Left ventricle myocardium inferior (tissue), 1 donor: ENCODE data around the gene BEAN1. TPM values are rescaled to one million over a fixed set of nuclear protein-coding genes. Genes with fewer than 3 reads are reported as not detected.

Experiments used
- DNase-seq: peaks from one replicate; pipeline ENCODE4 v3.0.0-alpha.2; 2020
- H3K27ac ChIP-seq: fragments of 200-600 bp; replicated peaks from 2 replicates; pipeline ENCODE4 v1.8.0; 2021
- H3K27me3 ChIP-seq: fragments of 200-600 bp; 2 replicates; pipeline ENCODE4 v1.8.0; 2021; ENCODE audit warnings: low read depth
- H3K36me3 ChIP-seq: fragments of 200-600 bp; 2 replicates; pipeline ENCODE4 v1.8.0; 2021
- H3K4me1 ChIP-seq: fragments of 200-600 bp; 2 replicates; pipeline ENCODE4 v1.8.0; 2021
- H3K4me3 ChIP-seq: fragments of 200-600 bp; 2 replicates; pipeline ENCODE4 v1.8.0; 2021; ENCODE audit warnings: mild to moderate bottlenecking, moderate library complexity
- H3K9me3 ChIP-seq: fragments of 200-600 bp; replicated peaks from 2 replicates; pipeline ENCODE4 v1.8.0; 2021
- intact Hi-C: fragments of 100-400 bp; cut with micrococcal nuclease; formaldehyde crosslinking; loops from one replicate; pipeline ENCODE4 v1.11.0; 2022
- total RNA-seq: library from RNA; stranded (reverse); fragmentation: NEBNext Ultra II Directional; extraction: Animal tissue kit (Norgen Biotek cat#: 25700); gene quantifications from one replicate; pipeline ENCODE4 v1.2.1, GENCODE V29; 2021
- TF ChIP-seq, protein P1 (sequence below): fragments of 200-600 bp; IDR thresholded peaks from 2 replicates; pipeline ENCODE4 v1.8.0; 2021; ENCODE audit warnings: antibody characterized with exemption, mild to moderate bottlenecking, borderline replicate concordance
- donor health status: DM: no; HTN: yes; CAD: no; lungs with severe emphysema.

Gene BEAN1
- total RNA-seq, 1 donor from 2014 or later = 0.33 TPM

DNA sequence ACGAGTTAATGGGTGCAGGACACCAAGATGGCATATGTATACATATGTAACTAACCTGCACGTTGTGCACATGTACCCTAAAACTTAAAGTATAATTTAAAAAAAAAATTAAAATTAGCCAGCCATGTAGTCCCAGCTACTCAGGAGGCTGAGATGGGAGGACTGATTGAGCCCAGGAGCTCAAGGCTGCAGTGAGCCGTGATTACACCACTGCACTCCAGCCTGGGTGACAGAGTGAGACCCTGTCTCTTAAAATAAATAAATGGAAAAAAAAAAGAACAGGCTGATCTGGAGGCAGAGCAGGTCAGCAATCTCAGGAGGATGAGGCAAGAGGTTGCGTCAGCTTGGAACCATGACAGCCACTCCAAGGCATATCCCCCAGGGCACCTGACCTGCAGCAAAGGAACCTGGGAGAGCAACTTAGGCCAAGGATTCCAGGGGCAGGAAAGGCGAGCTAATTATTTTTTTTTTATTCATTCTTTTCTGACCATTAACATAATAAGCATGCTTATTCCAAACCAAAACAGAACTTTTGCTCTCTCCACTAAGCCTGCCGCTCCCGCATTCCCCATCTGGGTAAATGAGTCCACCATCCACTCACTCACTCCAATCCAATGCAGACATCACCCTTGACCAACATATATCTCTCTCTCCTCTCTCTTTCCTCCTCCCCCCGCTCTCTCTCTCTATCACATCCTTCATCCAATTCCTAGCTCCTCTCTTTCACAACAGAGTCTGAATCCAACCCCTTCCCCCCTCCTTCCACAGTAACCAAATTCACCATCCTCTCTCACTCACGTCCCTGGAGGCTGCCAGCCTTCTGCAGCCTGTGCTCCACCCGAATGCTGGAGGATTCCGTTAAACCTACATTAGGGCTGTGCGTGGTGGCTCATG lies 75.2 kb downstream of the BEAN1 start:
- Histone ChIP-seq H3K4me3 (peak overlapping the region; percentile 6), H3K27ac (peak overlapping the region; percentile 68)

GRCh38 chr16:66503030-66503429 lies 75.9 kb downstream of the BEAN1 start:
- Histone ChIP-seq H3K9me3 (no peaks in the 10 kb centered on the region), H3K4me3 (peak overlapping the region; percentile 6), H3K27me3 (no peaks in the 10 kb centered on the region), H3K27ac (peak overlapping the region; percentile 68), H3K4me1 (peaks cover 27% of the 10 kb centered on the region), H3K36me3 (no peaks in the 10 kb centered on the region)
- TF ChIP-seq, protein P1, sequence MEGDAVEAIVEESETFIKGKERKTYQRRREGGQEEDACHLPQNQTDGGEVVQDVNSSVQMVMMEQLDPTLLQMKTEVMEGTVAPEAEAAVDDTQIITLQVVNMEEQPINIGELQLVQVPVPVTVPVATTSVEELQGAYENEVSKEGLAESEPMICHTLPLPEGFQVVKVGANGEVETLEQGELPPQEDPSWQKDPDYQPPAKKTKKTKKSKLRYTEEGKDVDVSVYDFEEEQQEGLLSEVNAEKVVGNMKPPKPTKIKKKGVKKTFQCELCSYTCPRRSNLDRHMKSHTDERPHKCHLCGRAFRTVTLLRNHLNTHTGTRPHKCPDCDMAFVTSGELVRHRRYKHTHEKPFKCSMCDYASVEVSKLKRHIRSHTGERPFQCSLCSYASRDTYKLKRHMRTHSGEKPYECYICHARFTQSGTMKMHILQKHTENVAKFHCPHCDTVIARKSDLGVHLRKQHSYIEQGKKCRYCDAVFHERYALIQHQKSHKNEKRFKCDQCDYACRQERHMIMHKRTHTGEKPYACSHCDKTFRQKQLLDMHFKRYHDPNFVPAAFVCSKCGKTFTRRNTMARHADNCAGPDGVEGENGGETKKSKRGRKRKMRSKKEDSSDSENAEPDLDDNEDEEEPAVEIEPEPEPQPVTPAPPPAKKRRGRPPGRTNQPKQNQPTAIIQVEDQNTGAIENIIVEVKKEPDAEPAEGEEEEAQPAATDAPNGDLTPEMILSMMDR = no peak
- intact Hi-C loops = no loop called here
- peak; percentile 70 for DNase-seq

More for the DNA sequence above, 75.2 kb downstream of the BEAN1 start:
- peak; percentile 64 for DNase-seq
- Histone ChIP-seq H3K9me3 (peaks cover 3% of the 10 kb centered on the region), H3K27me3 (no peaks in the 10 kb centered on the region), H3K4me1 (peaks cover 24% of the 10 kb centered on the region), H3K36me3 (no peaks in the 10 kb centered on the region)
- TF ChIP-seq, protein P1 = no peak
- intact Hi-C loops = no loop called here

DNA sequence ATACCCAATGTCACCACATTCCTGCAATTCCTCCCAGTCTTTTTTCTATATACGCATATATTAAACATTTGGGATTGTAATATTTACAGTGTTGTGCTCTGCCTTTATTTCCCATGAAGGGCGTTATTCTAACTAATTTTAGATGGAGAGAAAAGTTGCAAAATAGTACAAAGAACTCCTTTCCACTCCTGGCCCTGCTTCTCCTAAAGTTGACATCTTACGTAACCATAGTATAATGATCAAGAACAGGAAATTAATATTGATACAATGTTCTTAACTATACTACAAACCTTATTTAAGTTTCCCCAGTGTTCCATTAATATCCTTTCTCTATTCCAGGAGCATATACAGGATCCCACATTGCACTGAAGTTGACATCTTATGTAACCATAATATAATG lies 76.5 kb downstream of the BEAN1 start:
- peaks cover 33% of the 10 kb centered on the region for H3K4me1 ChIP-seq
- H3K27ac ChIP-seq = peak overlapping the region; percentile 68
- H3K36me3 ChIP-seq = peaks cover 3% of the 10 kb centered on the region
- intact Hi-C loops = no loop called here
- no peak overlapping the region for H3K4me3 ChIP-seq
- H3K27me3 ChIP-seq = no peaks in the 10 kb centered on the region
- no peak for DNase-seq
- no peaks in the 10 kb centered on the region for H3K9me3 ChIP-seq
- TF ChIP-seq, protein P1 = no peak

DNA sequence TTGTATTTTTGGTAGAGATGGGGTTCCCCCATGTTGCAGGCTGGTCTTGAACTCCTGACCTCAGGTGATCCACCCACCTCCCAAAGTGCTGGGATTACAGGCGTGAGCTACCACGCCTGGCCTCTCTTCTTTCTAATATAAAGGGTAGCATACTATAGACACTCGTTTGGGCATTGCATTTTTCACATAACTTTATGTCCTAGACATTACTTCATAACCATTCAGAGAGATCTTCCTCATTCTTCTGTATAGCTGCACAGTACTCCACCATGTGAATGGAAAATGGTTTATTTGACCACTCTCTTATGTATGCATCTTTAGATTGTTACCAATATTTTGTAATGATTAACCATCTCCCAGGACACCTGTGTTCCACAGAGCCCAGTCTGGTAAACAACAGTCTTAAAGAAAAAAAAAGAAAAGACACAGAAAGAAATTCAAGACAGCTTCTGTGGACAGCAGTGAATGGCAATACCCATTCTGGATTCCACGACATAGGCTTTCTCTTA lies 80.7 kb downstream of the BEAN1 start:
- H3K36me3 ChIP-seq = peaks cover 9% of the 10 kb centered on the region
- no peaks in the 10 kb centered on the region for H3K9me3 ChIP-seq
- intact Hi-C loops = no loop called here
- H3K4me1 ChIP-seq = peaks cover 54% of the 10 kb centered on the region
- no peak overlapping the region for H3K4me3 ChIP-seq
- H3K27me3 ChIP-seq = no peaks in the 10 kb centered on the region
- TF ChIP-seq, protein P1 = no peak
- no peak for DNase-seq
- H3K27ac ChIP-seq = peak overlapping the region; percentile 55

DNA sequence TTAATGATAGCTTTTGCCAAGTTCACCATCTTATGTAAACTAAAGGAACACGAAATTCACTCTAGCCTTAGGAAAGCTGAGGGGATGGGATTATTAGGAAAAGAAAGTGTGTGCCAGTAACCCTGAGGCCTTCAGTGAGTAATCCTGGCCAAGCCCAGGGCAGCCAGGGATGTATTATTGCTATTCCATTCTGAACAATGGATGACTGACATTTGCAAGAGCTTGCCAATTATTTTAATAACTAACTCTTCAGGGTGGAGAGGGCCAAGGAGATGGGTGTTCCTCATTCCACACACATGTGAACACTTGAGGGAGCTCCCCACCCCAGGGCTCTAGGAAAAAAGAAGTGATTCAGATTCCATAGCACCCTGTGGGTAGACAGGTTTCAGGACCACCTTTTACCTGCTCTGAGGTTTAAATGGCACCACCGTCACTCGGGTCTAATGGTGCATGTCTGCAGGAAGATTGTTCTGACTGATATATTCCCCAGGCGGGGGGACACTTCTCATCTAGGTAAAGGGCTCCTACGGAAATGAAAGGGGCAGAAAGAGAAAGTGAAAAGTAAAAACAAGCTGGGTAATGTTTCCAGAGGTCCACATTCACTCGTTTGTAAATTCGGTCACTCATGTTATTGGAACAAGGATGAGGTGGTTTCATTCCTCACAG lies 81.3 kb downstream of the BEAN1 start:
- H3K4me1 ChIP-seq = peaks cover 54% of the 10 kb centered on the region
- TF ChIP-seq, protein P1 = no peak
- intact Hi-C loops = no loop called here
- H3K4me3 ChIP-seq = no peak overlapping the region
- no peaks in the 10 kb centered on the region for H3K27me3 ChIP-seq
- H3K27ac ChIP-seq = peak overlapping the region; percentile 55
- no peaks in the 10 kb centered on the region for H3K9me3 ChIP-seq
- no peak for DNase-seq
- H3K36me3 ChIP-seq = peaks cover 13% of the 10 kb centered on the region
